Thoracic aorta (tissue), 2 donors: ENCODE measurements around the gene TTLL8. TPM values are rescaled to one million over a fixed set of nuclear protein-coding genes. Genes with fewer than 3 reads are reported as not detected.

Source experiments
- ATAC-seq: fragments of 150-250 bp; one replicate; pipeline ENCODE4 v1.8.0; 2017; ENCODE audit warnings: low read depth; ENCODE audit not compliant: insufficient number of reproducible peaks, low FRiP score
- DNase-seq: peaks from one replicate; pipeline ENCODE4 v3.0.0-alpha.2; 2020; ENCODE audit warnings: low spot score
- H3K27ac ChIP-seq, 2 donors: fragments of 200-600 bp; sonication (generic); 1 replicate in 1 of 2; 2 replicates in 1 of 2; pipeline ENCODE4 v1.5.1; 2016; ENCODE audit warnings: mild to moderate bottlenecking in 2 of 2, moderate library complexity in 2 of 2
- H3K27me3 ChIP-seq: fragments of 200-600 bp; sonication (generic); replicated peaks from 2 replicates; pipeline ENCODE4 v1.6.0; 2016; ENCODE audit warnings: mild to moderate bottlenecking; ENCODE audit not compliant: insufficient read depth
- H3K36me3 ChIP-seq: fragments of 200-600 bp; sonication (generic); one replicate; pipeline ENCODE4 v1.5.1; 2016
- H3K4me1 ChIP-seq, 2 donors: fragments of 200-600 bp; sonication (generic); 1 replicate in 1 of 2; 2 replicates in 1 of 2; pipeline versions ENCODE4 v1.5.1 to v1.6.0; 2016; ENCODE audit warnings: low read depth in 2 of 2, mild to moderate bottlenecking in 1 of 2; ENCODE audit not compliant: control insufficient read depth in 1 of 2
- H3K4me3 ChIP-seq: fragments of 200-600 bp; sonication (generic); 2 replicates; pipeline ENCODE4 v1.5.1; 2016; ENCODE audit warnings: mild to moderate bottlenecking
- H3K9me3 ChIP-seq: fragments of 200-600 bp; sonication (generic); 2 replicates; pipeline ENCODE4 v1.5.1; 2016
- total RNA-seq, 2 donors: library from RNA; depleted of rRNA; stranded (reverse); fragments of >200 nt; gene quantifications; one replicate each; pipeline versions ENCODE4 v1.1.0 to v1.2.3, GENCODE V29; 2016
- TF ChIP-seq, protein P1 (sequence below): fragments of 200-600 bp; sonication (generic); IDR thresholded peaks from one replicate; pipeline ENCODE4 v1.5.1; 2019; ENCODE audit warnings: antibody characterized with exemption

Gene TTLL8
- total RNA-seq, 2 donors from 2014 or later: not detected

DNA sequence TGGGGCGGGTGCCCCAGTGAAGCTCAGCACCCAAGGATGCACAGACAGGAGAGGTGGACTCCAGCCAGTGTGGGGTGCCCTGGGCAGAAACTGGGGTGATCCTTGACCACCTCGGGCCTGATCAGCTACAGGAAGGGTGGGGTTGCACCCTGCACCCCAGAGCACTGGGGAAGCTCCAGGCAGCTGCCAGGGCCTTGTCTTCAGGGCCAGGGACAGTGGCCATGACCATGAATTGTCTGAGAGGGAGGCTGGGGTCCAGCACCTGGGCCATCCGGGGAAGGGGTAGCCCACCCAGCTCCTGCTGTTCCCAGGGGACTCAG lies 63.1 kb downstream of the TTLL8 start:
- H3K4me1 ChIP-seq: no peaks in the 10 kb centered on the region
- TF ChIP-seq, protein P1, sequence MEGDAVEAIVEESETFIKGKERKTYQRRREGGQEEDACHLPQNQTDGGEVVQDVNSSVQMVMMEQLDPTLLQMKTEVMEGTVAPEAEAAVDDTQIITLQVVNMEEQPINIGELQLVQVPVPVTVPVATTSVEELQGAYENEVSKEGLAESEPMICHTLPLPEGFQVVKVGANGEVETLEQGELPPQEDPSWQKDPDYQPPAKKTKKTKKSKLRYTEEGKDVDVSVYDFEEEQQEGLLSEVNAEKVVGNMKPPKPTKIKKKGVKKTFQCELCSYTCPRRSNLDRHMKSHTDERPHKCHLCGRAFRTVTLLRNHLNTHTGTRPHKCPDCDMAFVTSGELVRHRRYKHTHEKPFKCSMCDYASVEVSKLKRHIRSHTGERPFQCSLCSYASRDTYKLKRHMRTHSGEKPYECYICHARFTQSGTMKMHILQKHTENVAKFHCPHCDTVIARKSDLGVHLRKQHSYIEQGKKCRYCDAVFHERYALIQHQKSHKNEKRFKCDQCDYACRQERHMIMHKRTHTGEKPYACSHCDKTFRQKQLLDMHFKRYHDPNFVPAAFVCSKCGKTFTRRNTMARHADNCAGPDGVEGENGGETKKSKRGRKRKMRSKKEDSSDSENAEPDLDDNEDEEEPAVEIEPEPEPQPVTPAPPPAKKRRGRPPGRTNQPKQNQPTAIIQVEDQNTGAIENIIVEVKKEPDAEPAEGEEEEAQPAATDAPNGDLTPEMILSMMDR: no peak
- no peak overlapping the region for H3K4me3 ChIP-seq
- no peak for DNase-seq
- H3K9me3 ChIP-seq: peaks cover 6% of the 10 kb centered on the region
- ATAC-seq: no peak
- H3K27ac ChIP-seq: no peak overlapping the region
- no peaks in the 10 kb centered on the region for H3K27me3 ChIP-seq
- no peaks in the 10 kb centered on the region for H3K36me3 ChIP-seq

DNA sequence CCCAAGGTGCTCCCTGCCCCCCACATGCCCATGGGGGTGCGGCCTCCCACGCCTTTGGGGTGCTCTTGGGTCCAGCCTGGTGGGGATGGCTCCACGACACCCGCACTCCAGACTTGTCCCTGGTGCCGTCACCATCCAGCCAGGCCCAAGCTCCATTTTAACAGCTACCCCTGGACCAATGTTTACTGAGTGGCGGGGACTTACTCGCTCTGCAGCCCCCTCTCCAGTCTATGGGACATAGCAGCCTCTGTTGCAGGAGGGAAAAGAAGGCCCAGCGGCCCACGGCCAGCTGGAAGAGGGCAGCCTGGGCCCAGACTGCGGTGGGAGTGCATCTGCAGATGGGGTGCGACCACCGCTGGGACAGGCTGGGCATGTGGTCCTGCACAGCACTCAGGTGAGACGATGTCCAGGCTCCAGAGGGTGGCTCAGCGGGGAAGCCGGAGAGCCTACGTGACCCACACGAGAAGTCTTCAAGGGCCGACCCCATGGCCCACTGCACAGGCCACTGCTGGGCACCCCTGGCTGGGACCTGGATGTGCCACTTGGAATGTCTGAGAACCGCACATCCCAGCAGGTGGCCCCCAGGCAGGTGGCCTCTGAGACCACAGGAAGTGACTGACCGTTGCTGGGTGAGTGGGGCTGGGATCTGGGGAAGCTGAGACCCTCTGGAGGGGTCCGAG lies 63.6 kb downstream of the TTLL8 start:
- Histone ChIP-seq H3K9me3 (peaks cover 6% of the 10 kb centered on the region), H3K4me1 (no peaks in the 10 kb centered on the region), H3K27me3 (no peaks in the 10 kb centered on the region), H3K27ac (no peak overlapping the region), H3K4me3 (no peak overlapping the region), H3K36me3 (no peaks in the 10 kb centered on the region)
- DNase-seq: no peak
- no peak for ATAC-seq
- TF ChIP-seq, protein P1: no peak

DNA sequence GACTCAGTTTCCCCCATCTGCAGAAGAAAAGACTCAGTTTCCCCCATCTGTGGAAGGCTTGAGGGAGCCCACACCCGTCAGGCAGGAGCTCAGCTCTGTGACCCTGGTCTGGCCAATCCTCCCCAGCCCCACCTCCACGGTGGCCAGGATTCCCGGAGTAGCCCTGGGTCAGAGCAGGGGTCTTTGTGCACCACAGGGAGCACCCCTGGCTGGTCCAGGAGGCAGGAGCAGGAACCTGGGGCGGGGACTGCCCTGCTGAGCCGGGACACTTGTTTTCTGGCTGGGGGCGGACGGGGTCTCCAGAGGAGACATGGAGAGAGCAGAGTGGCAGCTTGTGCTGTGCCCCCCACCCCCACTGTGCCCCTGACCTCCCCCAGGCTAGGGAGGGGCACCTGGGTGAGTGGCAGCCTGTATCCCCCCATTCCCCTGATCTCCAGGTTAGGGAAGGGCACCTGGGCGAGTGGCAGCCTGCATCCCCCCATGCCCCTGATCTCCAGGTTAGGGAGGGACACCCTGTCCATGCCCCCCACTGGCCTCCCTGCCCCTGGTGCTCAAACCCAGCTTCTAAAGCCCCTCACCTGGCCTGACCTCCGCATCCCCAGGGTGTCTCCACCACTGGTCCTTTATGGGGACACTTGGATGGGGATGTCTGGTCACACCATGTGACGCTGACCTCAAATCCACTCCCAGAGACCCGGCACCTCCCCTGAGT lies 64.3 kb downstream of the TTLL8 start:
- H3K4me1 ChIP-seq: no peaks in the 10 kb centered on the region
- H3K4me3 ChIP-seq: no peak overlapping the region
- H3K27me3 ChIP-seq: no peaks in the 10 kb centered on the region
- H3K36me3 ChIP-seq: no peaks in the 10 kb centered on the region
- no peak for DNase-seq
- peaks cover 6% of the 10 kb centered on the region for H3K9me3 ChIP-seq
- no peak overlapping the region for H3K27ac ChIP-seq
- ATAC-seq: no peak
- TF ChIP-seq, protein P1: no peak

DNA sequence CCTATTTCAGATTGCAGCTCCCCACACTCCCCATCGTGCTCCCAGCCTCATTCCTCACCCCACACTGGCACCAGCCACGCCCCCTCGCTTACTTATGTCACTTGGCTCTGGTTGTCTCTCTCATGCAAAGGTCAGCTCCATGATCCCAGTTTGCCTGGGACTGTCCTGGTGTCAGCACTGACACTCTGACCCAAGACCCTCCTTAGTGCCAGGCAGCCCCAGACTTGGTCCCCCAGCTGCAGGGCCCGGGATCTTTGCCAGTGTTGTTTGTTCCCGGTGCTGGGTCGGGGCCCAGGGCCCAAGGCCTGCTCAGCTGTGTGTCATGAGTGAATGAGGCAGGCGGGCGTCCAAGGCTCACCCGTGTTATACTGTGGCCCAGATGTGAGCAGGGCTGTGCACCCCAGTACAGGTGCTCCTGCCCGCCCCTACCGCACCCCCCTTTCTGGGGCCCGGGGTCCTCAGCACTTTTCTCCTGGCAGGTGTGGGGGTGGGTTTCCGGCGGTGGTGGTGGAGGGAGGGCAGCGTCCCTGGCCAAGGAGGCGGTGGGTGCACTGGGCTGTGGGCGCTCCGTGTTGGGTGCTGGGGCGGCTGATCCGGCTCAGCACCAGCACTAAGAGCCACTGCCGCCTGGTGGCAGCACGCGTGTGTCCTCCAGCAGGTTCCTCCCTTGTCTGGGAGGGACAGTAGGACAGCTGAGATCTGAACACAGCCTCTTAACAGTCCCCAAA lies 65.0 kb downstream of the TTLL8 start:
- H3K4me1 ChIP-seq: no peaks in the 10 kb centered on the region
- H3K27me3 ChIP-seq: no peaks in the 10 kb centered on the region
- TF ChIP-seq, protein P1: peak; percentile 60
- peak; percentile 2 for DNase-seq
- no peaks in the 10 kb centered on the region for H3K36me3 ChIP-seq
- peaks cover 6% of the 10 kb centered on the region for H3K9me3 ChIP-seq
- ATAC-seq: no peak
- no peak overlapping the region for H3K27ac ChIP-seq
- no peak overlapping the region for H3K4me3 ChIP-seq

DNA sequence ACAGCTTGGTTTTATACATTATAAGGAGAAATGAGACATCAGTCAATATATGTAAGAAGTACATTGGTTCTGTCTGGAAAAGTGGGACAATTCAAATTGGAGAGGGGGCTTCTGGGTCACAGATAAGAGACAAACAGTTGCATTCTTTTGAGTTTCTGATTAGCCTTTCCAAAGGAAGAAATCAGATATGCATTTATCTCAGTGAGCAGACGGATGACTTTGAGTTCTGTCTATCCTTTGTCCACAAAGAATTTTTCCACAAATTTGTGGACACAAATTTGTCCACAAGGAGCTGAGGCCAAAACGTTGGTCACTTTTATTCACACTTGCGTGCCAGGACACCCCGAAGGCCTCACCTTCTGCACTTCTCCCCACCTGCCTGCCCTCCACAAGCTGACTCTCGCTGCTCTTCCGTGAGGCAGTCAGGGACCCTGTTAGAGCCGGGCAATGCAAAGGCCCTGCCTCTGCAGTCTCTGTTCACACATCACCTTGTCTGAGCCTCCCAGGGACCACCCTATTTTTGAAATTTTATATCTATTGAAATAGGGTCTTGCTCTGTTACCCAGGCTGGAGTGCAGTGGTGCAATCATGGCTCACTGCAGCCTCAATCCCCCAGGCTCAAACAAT lies 66.1 kb downstream of the TTLL8 start:
- H3K9me3 ChIP-seq: peaks cover 6% of the 10 kb centered on the region
- ATAC-seq (no peak), DNase-seq (no peak)
- H3K4me3 ChIP-seq: no peak overlapping the region
- H3K27me3 ChIP-seq: no peaks in the 10 kb centered on the region
- no peak overlapping the region for H3K27ac ChIP-seq
- no peaks in the 10 kb centered on the region for H3K4me1 ChIP-seq
- TF ChIP-seq, protein P1: no peak
- no peaks in the 10 kb centered on the region for H3K36me3 ChIP-seq
